GM12878 (cell line): Measurements from ENCODE around the gene SLC25A42.
"Not testable (repeated sequence)": the region's sequence is repeated elsewhere in the genome, so short reads cannot be mapped to it uniquely, and the experiment has no call there.

Experiments
- CEBPB ChIP-seq, 2 experiments: fragments of 150-350 bp in 1 of 2; IDR thresholded peaks; 2 replicates each; pipeline ENCODE4 v1.6.1; 2012 to 2014; ENCODE audit warnings: low read depth in 2 of 2, low read length in 2 of 2, borderline replicate concordance in 1 of 2, inconsistent platforms in 1 of 2
- CHD2 ChIP-seq: IDR thresholded peaks from 2 replicates; pipeline ENCODE4 v1.6.1; 2011; ENCODE audit warnings: low read depth, low read length, improper control_type of control experiment, borderline replicate concordance
- CREB1 ChIP-seq: IDR thresholded peaks from 2 replicates; pipeline ENCODE4 v1.6.1; 2012; ENCODE audit warnings: low read depth, mild to moderate bottlenecking, inconsistent platforms
- POLR2A ChIP-seq: IDR thresholded peaks from 2 replicates; pipeline ENCODE4 v1.6.1; 2011; ENCODE audit warnings: low read depth, mild to moderate bottlenecking, low read length
- POLR2AphosphoS5 ChIP-seq: IDR thresholded peaks from 2 replicates; pipeline ENCODE4 v1.6.1; 2011; ENCODE audit warnings: mild to moderate bottlenecking, low read length, inconsistent platforms
- RB1 ChIP-seq: fragments of 450-650 bp; formaldehyde crosslinking; IDR thresholded peaks from 2 replicates; pipeline ENCODE4 v1.6.1; 2017; ENCODE audit warnings: mild to moderate bottlenecking, borderline replicate concordance
- SIN3A ChIP-seq: IDR thresholded peaks from 2 replicates; pipeline ENCODE4 v1.6.1; 2012; ENCODE audit warnings: low read depth, low read length, improper control_type of control experiment
- ZBTB40 ChIP-seq: fragments of 450-650 bp; IDR thresholded peaks from 2 replicates; pipeline ENCODE4 v1.6.1; 2016; ENCODE audit warnings: mild to moderate bottlenecking, moderate library complexity, borderline replicate concordance
- ZZZ3 ChIP-seq: IDR thresholded peaks from 2 replicates; pipeline ENCODE4 v1.6.1; 2011; ENCODE audit warnings: low read depth; ENCODE audit not compliant: control insufficient read depth, insufficient read length

- not testable (repeated sequence) for TF ChIP-seq ZZZ3; POLR2A; CHD2; ZBTB40; SIN3A; RB1; POLR2AphosphoS5; CREB1; CEBPB (IDR thresholded peaks at IDR 0.05; ENCODE audit: borderline replicate concordance in 1 of 2, low read depth in 2 of 2, low read length in 2 of 2)
Observed at GRCh38 chr19:19148504-19148903, 84.7 kb downstream of the SLC25A42 start.
